Neural progenitor cell (in vitro differentiated cells): ENCODE measurements around the gene MAP3K2. TPM values are rescaled to one million over a fixed set of nuclear protein-coding genes. Genes with fewer than 3 reads are reported as not detected.

Experiments used
- DNase-seq: peaks from one replicate; pipeline ENCODE4 v3.0.0-alpha.2; 2016; ENCODE audit warnings: low spot score
- H2AFZ ChIP-seq: fragments of 200-600 bp; sonication (generic); replicated peaks from 2 replicates; pipeline ENCODE4 v1.6.1; 2016; ENCODE audit warnings: antibody characterized with exemption
- H3F3A ChIP-seq: fragments of 200-600 bp; sonication (generic); 2 replicates; pipeline ENCODE4 v1.6.1; 2016; ENCODE audit warnings: antibody characterized with exemption, low read depth
- H3K27ac ChIP-seq: fragments of 200-600 bp; sonication (generic); 2 replicates; pipeline ENCODE4 v1.5.1; 2016; ENCODE audit warnings: mild to moderate bottlenecking
- H3K27me3 ChIP-seq: fragments of 200-600 bp; sonication (generic); 2 replicates; pipeline ENCODE4 v1.6.1; 2016; ENCODE audit warnings: mild to moderate bottlenecking, moderate library complexity
- H3K36me3 ChIP-seq: fragments of 200-600 bp; sonication (generic); 2 replicates; pipeline ENCODE4 v1.5.1; 2016
- H3K4me1 ChIP-seq: fragments of 200-600 bp; sonication (generic); 2 replicates; pipeline ENCODE4 v1.6.1; 2016; ENCODE audit warnings: mixed run types
- H3K4me2 ChIP-seq: fragments of 200-600 bp; sonication (generic); 2 replicates; pipeline ENCODE4 v1.6.1; 2016
- H3K4me3 ChIP-seq: fragments of 200-600 bp; sonication (generic); 2 replicates; pipeline ENCODE4 v1.5.1; 2016
- H3K79me2 ChIP-seq: fragments of 200-600 bp; sonication (generic); 2 replicates; pipeline ENCODE4 v1.6.1; 2016; ENCODE audit warnings: low read depth
- H3K9ac ChIP-seq: fragments of 200-600 bp; sonication (generic); 2 replicates; pipeline ENCODE4 v1.6.1; 2016
- H3K9me3 ChIP-seq: fragments of 200-600 bp; sonication (generic); 2 replicates; pipeline ENCODE4 v1.5.1; 2016; ENCODE audit warnings: low read depth
- H4K20me1 ChIP-seq: fragments of 200-600 bp; sonication (generic); 2 replicates; pipeline ENCODE4 v1.6.1; 2016; ENCODE audit warnings: low read depth
- H3K27ac Mint-ChIP-seq: 3 replicates; pipeline ENCODE4 v1.8.0; 2021; ENCODE audit warnings: mixed read lengths
- H3K27me3 Mint-ChIP-seq: 2 replicates; pipeline ENCODE4 v1.8.0; 2022; ENCODE audit warnings: low read depth, mild to moderate bottlenecking, inconsistent platforms, moderate library complexity, mixed read lengths; ENCODE audit not compliant: insufficient read depth
- H3K36me3 Mint-ChIP-seq: 3 replicates; pipeline ENCODE4 v1.8.0; 2021; ENCODE audit warnings: mixed read lengths
- H3K4me1 Mint-ChIP-seq: 3 replicates; pipeline ENCODE4 v1.8.0; 2021; ENCODE audit warnings: mixed read lengths
- H3K4me3 Mint-ChIP-seq: 3 replicates; pipeline ENCODE4 v1.8.0; 2021; ENCODE audit warnings: mild to moderate bottlenecking, moderate library complexity, mixed read lengths
- H3K9me3 Mint-ChIP-seq: 3 replicates; pipeline ENCODE4 v1.8.0; 2020; ENCODE audit warnings: mixed read lengths
- EZH2 ChIP-seq: fragments of 200-600 bp; sonication (generic); IDR thresholded peaks from 2 replicates; pipeline ENCODE4 v1.6.1; 2017; ENCODE audit warnings: antibody characterized with exemption, mild to moderate bottlenecking, moderate library complexity
- EZH2phosphoT487 ChIP-seq: fragments of 200-600 bp; sonication (generic); IDR thresholded peaks from 2 replicates; pipeline ENCODE4 v1.6.1; 2017; ENCODE audit warnings: antibody characterized with exemption
- total RNA-seq: library from RNA; depleted of rRNA; stranded (reverse); fragments of >200 nt; gene quantifications from 2 replicates; pipeline ENCODE4 v1.2.3, GENCODE V29; 2015; ENCODE audit warnings: low replicate concordance
- TF ChIP-seq, protein P1 (sequence below): fragments of 200-600 bp; sonication (generic); IDR thresholded peaks from 2 replicates; pipeline ENCODE4 v1.5.1; 2017; ENCODE audit warnings: antibody characterized with exemption, mild to moderate bottlenecking

Gene MAP3K2
- total RNA-seq, 1 donor from 2014 or later, result 24.5 TPM

- peaks cover 16% of the 10 kb centered on the region for H3K27me3 Mint-ChIP-seq
- peaks cover 30% of the 10 kb centered on the region for H3K4me1 Mint-ChIP-seq
- no peaks in the 10 kb centered on the region for H3K36me3 Mint-ChIP-seq
These were observed 27.1 kb upstream of the MAP3K2 start for GRCh38 chr2:127414638-127415592.

GRCh38 chr2:127413782-127414637 is 26.2 kb upstream of the MAP3K2 start:
- peaks cover 16% of the 10 kb centered on the region for H3K27me3 Mint-ChIP-seq
- no peaks in the 10 kb centered on the region for H3K9me3 ChIP-seq
- H3K27ac ChIP-seq, result no peak overlapping the region
- H3K4me3 ChIP-seq, result no peak overlapping the region
- no peak for DNase-seq
- H3K27me3 ChIP-seq, result peaks cover 52% of the 10 kb centered on the region
- peaks cover 30% of the 10 kb centered on the region for H3K4me1 Mint-ChIP-seq
- H3K4me3 Mint-ChIP-seq, result peak overlapping the region; percentile 29
- TF ChIP-seq EZH2 (no peak), EZH2phosphoT487 (no peak)
- TF ChIP-seq, protein P1, sequence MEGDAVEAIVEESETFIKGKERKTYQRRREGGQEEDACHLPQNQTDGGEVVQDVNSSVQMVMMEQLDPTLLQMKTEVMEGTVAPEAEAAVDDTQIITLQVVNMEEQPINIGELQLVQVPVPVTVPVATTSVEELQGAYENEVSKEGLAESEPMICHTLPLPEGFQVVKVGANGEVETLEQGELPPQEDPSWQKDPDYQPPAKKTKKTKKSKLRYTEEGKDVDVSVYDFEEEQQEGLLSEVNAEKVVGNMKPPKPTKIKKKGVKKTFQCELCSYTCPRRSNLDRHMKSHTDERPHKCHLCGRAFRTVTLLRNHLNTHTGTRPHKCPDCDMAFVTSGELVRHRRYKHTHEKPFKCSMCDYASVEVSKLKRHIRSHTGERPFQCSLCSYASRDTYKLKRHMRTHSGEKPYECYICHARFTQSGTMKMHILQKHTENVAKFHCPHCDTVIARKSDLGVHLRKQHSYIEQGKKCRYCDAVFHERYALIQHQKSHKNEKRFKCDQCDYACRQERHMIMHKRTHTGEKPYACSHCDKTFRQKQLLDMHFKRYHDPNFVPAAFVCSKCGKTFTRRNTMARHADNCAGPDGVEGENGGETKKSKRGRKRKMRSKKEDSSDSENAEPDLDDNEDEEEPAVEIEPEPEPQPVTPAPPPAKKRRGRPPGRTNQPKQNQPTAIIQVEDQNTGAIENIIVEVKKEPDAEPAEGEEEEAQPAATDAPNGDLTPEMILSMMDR, result no peak
- peaks cover 3% of the 10 kb centered on the region for H3K9me3 Mint-ChIP-seq
- no peaks in the 10 kb centered on the region for H3K36me3 ChIP-seq
- peaks cover 7% of the 10 kb centered on the region for H3F3A ChIP-seq
- H3K4me1 ChIP-seq, result peaks cover 5% of the 10 kb centered on the region
- H3K79me2 ChIP-seq, result no peaks in the 10 kb centered on the region
- no peak overlapping the region for H3K9ac ChIP-seq
- no peak overlapping the region for H3K4me2 ChIP-seq
- no peak overlapping the region for H3K27ac Mint-ChIP-seq
- H2AFZ ChIP-seq, result no peak overlapping the region
- H3K36me3 Mint-ChIP-seq, result no peaks in the 10 kb centered on the region
- no peaks in the 10 kb centered on the region for H4K20me1 ChIP-seq

More at GRCh38 chr2:127414638-127415592, 27.1 kb upstream of the MAP3K2 start:
- Histone ChIP-seq H4K20me1 (no peaks in the 10 kb centered on the region), H3K4me1 (peaks cover 5% of the 10 kb centered on the region), H3K4me2 (peak overlapping the region; percentile 87), H3K9ac (no peak overlapping the region), H3K36me3 (no peaks in the 10 kb centered on the region), H3K27me3 (peaks cover 61% of the 10 kb centered on the region), H3K4me3 (peak overlapping the region; percentile 44), H2AFZ (no peak overlapping the region), H3K27ac (no peak overlapping the region), H3K9me3 (no peaks in the 10 kb centered on the region), H3K79me2 (no peaks in the 10 kb centered on the region), H3F3A (peaks cover 3% of the 10 kb centered on the region)
- Mint-ChIP-seq H3K27ac (no peak overlapping the region), H3K4me3 (peak overlapping the region; percentile 29), H3K9me3 (peaks cover 3% of the 10 kb centered on the region)
- TF ChIP-seq EZH2 (no peak), EZH2phosphoT487 (no peak)
- TF ChIP-seq, protein P1, result no peak
- DNase-seq, result no peak

DNA sequence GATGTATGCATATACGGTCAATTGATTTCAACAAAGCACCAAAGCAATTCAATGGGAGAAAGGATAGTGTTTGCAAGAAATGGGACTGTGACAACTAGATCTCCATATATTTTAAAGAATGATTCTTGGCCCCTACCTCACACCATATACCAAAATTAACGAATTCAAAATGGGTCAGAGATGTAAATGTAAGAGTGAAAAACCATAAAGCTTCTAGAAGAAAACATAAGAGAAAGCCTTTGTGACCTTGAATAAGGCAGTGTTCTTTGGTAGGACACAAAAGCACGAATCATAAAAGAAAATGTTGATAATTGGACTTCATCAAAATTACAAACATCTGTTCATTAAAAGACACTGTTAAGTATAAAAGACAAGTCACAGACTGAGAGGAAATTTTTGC is 25.4 kb upstream of the MAP3K2 start:
- Mint-ChIP-seq H3K36me3 (no peaks in the 10 kb centered on the region), H3K27me3 (peaks cover 15% of the 10 kb centered on the region), H3K4me1 (peaks cover 33% of the 10 kb centered on the region), H3K27ac (no peak overlapping the region), H3K9me3 (peaks cover 3% of the 10 kb centered on the region), H3K4me3 (no peak overlapping the region)
- no peaks in the 10 kb centered on the region for H3K9me3 ChIP-seq
- H3K4me2 ChIP-seq, result no peak overlapping the region
- H3K27me3 ChIP-seq, result peaks cover 44% of the 10 kb centered on the region
- H4K20me1 ChIP-seq, result no peaks in the 10 kb centered on the region
- no peaks in the 10 kb centered on the region for H3K79me2 ChIP-seq
- H2AFZ ChIP-seq, result no peak overlapping the region
- no peak overlapping the region for H3K4me3 ChIP-seq
- H3K36me3 ChIP-seq, result no peaks in the 10 kb centered on the region
- H3K4me1 ChIP-seq, result peaks cover 5% of the 10 kb centered on the region
- TF ChIP-seq EZH2phosphoT487, result no peak
- no peak for TF ChIP-seq EZH2
- TF ChIP-seq, protein P1, result no peak
- no peak overlapping the region for H3K27ac ChIP-seq
- H3K9ac ChIP-seq, result no peak overlapping the region
- no peak for DNase-seq
- H3F3A ChIP-seq, result peaks cover 14% of the 10 kb centered on the region
